ENCODE data around the gene SCMH1. TPM values are rescaled to one million over a fixed set of nuclear protein-coding genes. Genes with fewer than 3 reads are reported as not detected.

Gene SCMH1
- total and polyA plus RNA-seq, 2 donors (not counting 3 experiments of a cell fraction or from before 2014, with no cell fraction given) = 39.9 to 40.7 TPM

GRCh38 chr1:41006942-41007865 is 234.9 kb downstream of the SCMH1 start:
- no peak overlapping the region for H3K27ac ChIP-seq (ENCODE audit: insufficient read depth, low read depth, low read length)
- H3K9ac ChIP-seq (replicated peaks; ENCODE audit: extremely low read depth, insufficient read depth, low read length) = no peak overlapping the region
- no peaks in the 10 kb centered on the region for H3K79me2 ChIP-seq (ENCODE audit: control insufficient read depth, insufficient read depth, low read length)
- no peak overlapping the region for H3K4me2 ChIP-seq (ENCODE audit: insufficient read depth, low read length)
- TF ChIP-seq EZH2 (IDR thresholded peaks at IDR 0.05; ENCODE audit: borderline replicate concordance, low read depth, low read length, severe bottlenecking) = no peak
- TF ChIP-seq POLR2AphosphoS5 (IDR thresholded peaks at IDR 0.05; ENCODE audit: insufficient read depth, low read depth, low read length) = peak; percentile 8
- no peaks in the 10 kb centered on the region for H3K27me3 ChIP-seq (ENCODE audit: control insufficient read depth in 2 of 2, insufficient read depth in 2 of 2, low read length in 2 of 2)
- FAIRE-seq (no peak), DNase-seq (ENCODE audit: low read depth, low spot score) (no peak)
- H3K4me3 ChIP-seq (replicated peaks in 1 of 3; ENCODE audit: insufficient read depth in 1 of 3, low read depth in 1 of 3, low read length in 3 of 3) = no peak overlapping the region
- no peaks in the 10 kb centered on the region for H3K9me3 ChIP-seq (replicated peaks; ENCODE audit: control insufficient read depth, insufficient read depth, low read length)
- BruUV-seq (replicated peaks) = no TSS peak
- H4K20me1 ChIP-seq (replicated peaks; ENCODE audit: control insufficient read depth, extremely low read depth, insufficient read depth, low read length) = no peaks in the 10 kb centered on the region
- H3K36me3 ChIP-seq (ENCODE audit: control insufficient read depth in 2 of 2, extremely low read depth in 1 of 2, insufficient read depth in 2 of 2, low read length in 2 of 2) = peaks cover 27 to 35% of the 10 kb centered on the region in 2 experiments
- no peak overlapping the region for H2AFZ ChIP-seq (ENCODE audit: low read depth, low read length)
- peaks cover 10% of the 10 kb centered on the region for H3K4me1 ChIP-seq (ENCODE audit: control insufficient read depth, extremely low read depth, insufficient read depth, low read length)
- CTCF ChIA-PET = interaction anchor here (0.9 kb wide), 1 partner anchor 15 kb away, joined by 3 read pairs; the partner anchor contains the start of gene SLFNL1
- POLR2A ChIA-PET = no interaction called here
- intact Hi-C loops (cut with micrococcal nuclease) = no loop called here
- H3K9me1 ChIP-seq (replicated peaks; ENCODE audit: control insufficient read depth, extremely low read depth, insufficient read depth, low read length) = no peaks in the 10 kb centered on the region
- dilution Hi-C loops (cut with MboI; ENCODE audit: extremely low pct_ligation_motif_present, low sequenced_read_pairs) = no loop called here

- no peaks in the 10 kb centered on the region for H4K20me1 ChIP-seq (replicated peaks; ENCODE audit: control insufficient read depth, extremely low read depth, insufficient read depth, low read length)
- no peak for TF ChIP-seq JUN (IDR thresholded peaks at IDR 0.05; ENCODE audit: borderline replicate concordance, insufficient read depth, insufficient read length, low read depth)
- TF ChIP-seq MYC (IDR thresholded peaks at IDR 0.05; ENCODE audit: low read depth, low read length) = no peak
- TF ChIP-seq CTCF (IDR thresholded peaks at IDR 0.05; ENCODE audit: extremely low read depth in 1 of 2, insufficient read depth in 1 of 2, low read depth in 1 of 2, low read length in 2 of 2) = no peak
- TF ChIP-seq MAX (IDR thresholded peaks at IDR 0.05; ENCODE audit: insufficient read depth, insufficient read length) = no peak
- no peak for TF ChIP-seq GATA2 (IDR thresholded peaks at IDR 0.05; ENCODE audit: insufficient read depth, insufficient read length, low read depth, low read length)
- peaks cover 32 to 33% of the 10 kb centered on the region in 2 experiments for H3K36me3 ChIP-seq (ENCODE audit: control insufficient read depth in 2 of 2, extremely low read depth in 1 of 2, insufficient read depth in 2 of 2, low read length in 2 of 2)
- FAIRE-seq = no peak
- H3K27ac ChIP-seq (ENCODE audit: insufficient read depth, low read depth, low read length) = no peak overlapping the region
- ChIA-PET POLR2A (no interaction called here), CTCF (no interaction called here)
- no peak overlapping the region for H3K4me2 ChIP-seq (ENCODE audit: insufficient read depth, low read length)
- BruUV-seq (replicated peaks) = no TSS peak
- H3K9me1 ChIP-seq (replicated peaks; ENCODE audit: control insufficient read depth, extremely low read depth, insufficient read depth, low read length) = no peaks in the 10 kb centered on the region
- dilution Hi-C loops (cut with MboI; ENCODE audit: extremely low pct_ligation_motif_present, low sequenced_read_pairs) (no loop called here), intact Hi-C loops (cut with micrococcal nuclease) (no loop called here)
- H3K4me1 ChIP-seq (ENCODE audit: control insufficient read depth, extremely low read depth, insufficient read depth, low read length) = peaks cover 10% of the 10 kb centered on the region
- H3K9me3 ChIP-seq (replicated peaks; ENCODE audit: control insufficient read depth, insufficient read depth, low read length) = no peaks in the 10 kb centered on the region
- no peaks in the 10 kb centered on the region for H3K27me3 ChIP-seq (ENCODE audit: control insufficient read depth in 2 of 2, insufficient read depth in 2 of 2, low read length in 2 of 2)
- no peak overlapping the region for H2AFZ ChIP-seq (ENCODE audit: low read depth, low read length)
- H3K4me3 ChIP-seq (replicated peaks in 1 of 3; ENCODE audit: insufficient read depth in 1 of 3, low read depth in 1 of 3, low read length in 3 of 3) = no peak overlapping the region
- no peaks in the 10 kb centered on the region for H3K79me2 ChIP-seq (ENCODE audit: control insufficient read depth, insufficient read depth, low read length)
- no peak overlapping the region for H3K9ac ChIP-seq (replicated peaks; ENCODE audit: extremely low read depth, insufficient read depth, low read length)
- no peak for DNase-seq (ENCODE audit: low read depth, low spot score)
Observed at GRCh38 chr1:41005876-41006275, 236.2 kb downstream of the SCMH1 start.

Data from endothelial cell of umbilical vein (primary cell).